HG03571 (cell line): ENCODE results near the gene AGGF1.
"Not testable (repeated sequence)": the region's sequence is repeated elsewhere in the genome, so short reads cannot be mapped to it uniquely, and the experiment has no call there.

ENCODE experiments used
- ATAC-seq: cut with Tn5 transposase; IDR thresholded peaks from one replicate; pipeline ENCODE4 v1.9.1; 2021; ENCODE audit not compliant: unreplicated experiment

The AGGF1 gene

GRCh38 chr5:77083088-77083487, 52.9 kb downstream of the AGGF1 start:
- ATAC-seq: no peak

- no peak for ATAC-seq
Observed at GRCh38 chr5:77086368-77086688, 56.1 kb downstream of the AGGF1 start.

GRCh38 chr5:77086689-77087483, 56.7 kb downstream of the AGGF1 start, which contains the start of gene ZBED3:
Gene ZBED3 (minus strand): TSS chr5:77087285. CDS start chr5:77077878, 9,407 bp downstream.
- ATAC-seq: no peak

- ATAC-seq: no peak
Observed at GRCh38 chr5:77087484-77088261, 57.5 kb downstream of the AGGF1 start.

GRCh38 chr5:77095189-77095588, 65.0 kb downstream of the AGGF1 start:
- ATAC-seq: no peak

GRCh38 chr5:77101298-77101697, 71.1 kb downstream of the AGGF1 start:
- no peak for ATAC-seq

GRCh38 chr5:77102549-77102948, 72.3 kb downstream of the AGGF1 start:
- no peak for ATAC-seq

- ATAC-seq: no peak
Observed at GRCh38 chr5:77103457-77103856, 73.3 kb downstream of the AGGF1 start.

- no peak for ATAC-seq
Observed at GRCh38 chr5:77104813-77105212, 74.6 kb downstream of the AGGF1 start.

- ATAC-seq: not testable (repeated sequence)
Observed at GRCh38 chr5:77107035-77107434, 76.8 kb downstream of the AGGF1 start.
